GM18505 (cell line): ENCODE data around the gene GABRB1.

Source experiments
- ATAC-seq: cut with Tn5 transposase; IDR thresholded peaks from one replicate; pipeline ENCODE4 v1.9.1; 2021; ENCODE audit not compliant: unreplicated experiment
- POLR2A ChIP-seq: IDR thresholded peaks from 4 replicates; pipeline ENCODE4 v1.6.1; 2011; ENCODE audit warnings: borderline replicate concordance; ENCODE audit not compliant: insufficient read depth, insufficient read length; ENCODE audit errors: extremely low read depth

Gene GABRB1

GRCh38 chr4:47474799-47475198 lies 443.4 kb downstream of the GABRB1 start:
- no peak for TF ChIP-seq POLR2A
- no peak for ATAC-seq

DNA sequence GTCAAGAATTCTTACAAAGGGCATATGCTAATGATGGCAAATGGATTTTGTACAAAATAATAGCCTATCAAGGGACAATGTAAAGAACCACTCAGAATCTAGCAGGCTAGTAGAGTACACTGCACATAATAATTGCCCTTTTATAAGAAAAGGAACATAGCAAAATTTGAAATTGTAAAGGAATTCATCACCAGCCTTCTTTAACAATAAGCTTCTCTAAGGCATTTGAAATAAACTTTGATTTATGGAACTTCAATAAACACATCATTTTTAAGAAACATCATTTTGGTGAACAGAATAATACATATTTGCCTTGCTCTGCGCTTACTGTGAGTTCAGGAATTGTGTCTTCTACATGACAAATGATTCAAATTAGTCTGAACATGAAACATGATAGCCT lies 444.0 kb downstream of the GABRB1 start:
- TF ChIP-seq POLR2A = no peak
- ATAC-seq = no peak
